Measurements from ENCODE around the gene MT1F.

GRCh38 chr16:56615353-56615752 lies 42.4 kb upstream of the MT1F start:
- TF ChIP-seq POLR2AphosphoS5 (IDR thresholded peaks at IDR 0.05; ENCODE audit: low read depth) = no peak
- TF ChIP-seq CTCF (IDR thresholded peaks at IDR 0.05; ENCODE audit: insufficient read depth, low read length) = no peak
- no peak for TF ChIP-seq GABPA (IDR thresholded peaks at IDR 0.05; ENCODE audit: low read depth)

Measured in HL-60 (cell line).